Measurements from ENCODE around the gene ROBO1.

Gene ROBO1

DNA sequence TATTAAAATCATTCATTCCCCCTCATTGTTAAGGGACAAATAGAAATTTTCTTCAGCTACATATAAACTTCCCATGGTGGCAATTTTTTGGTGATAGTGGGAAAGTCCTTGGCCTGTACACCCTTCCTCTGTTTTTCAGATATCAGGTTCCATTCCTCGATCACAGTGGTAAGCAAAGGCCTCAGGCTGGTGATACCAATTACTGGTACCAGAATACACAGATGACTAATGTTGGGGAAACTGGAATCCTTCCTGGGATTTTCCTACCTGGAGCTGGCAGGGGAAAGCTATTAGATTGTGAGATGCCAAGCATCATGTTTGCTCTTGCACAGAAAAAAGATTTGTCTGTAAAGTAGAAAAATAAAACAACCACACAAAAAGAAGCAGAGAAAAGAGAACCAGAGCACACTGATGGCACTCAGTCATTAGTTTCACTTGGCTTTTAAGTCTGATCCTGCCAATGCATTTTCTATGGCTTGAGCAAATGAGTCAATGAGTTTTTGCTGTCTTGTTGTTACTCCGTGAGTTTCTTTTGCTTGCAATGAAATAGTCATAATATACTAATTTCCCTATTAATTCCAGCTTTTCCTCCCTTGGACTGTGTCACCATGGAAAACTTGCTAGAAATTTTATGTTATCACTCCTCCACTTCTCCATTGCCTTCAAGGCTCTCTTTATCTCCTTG, 795.0 kb downstream of the ROBO1 start:
- H3K4me3 ChIP-seq (ENCODE audit: low read depth, low read length) = no peak overlapping the region
- no peak for DNase-seq (ENCODE audit: low read depth)
- TF ChIP-seq, protein P1, sequence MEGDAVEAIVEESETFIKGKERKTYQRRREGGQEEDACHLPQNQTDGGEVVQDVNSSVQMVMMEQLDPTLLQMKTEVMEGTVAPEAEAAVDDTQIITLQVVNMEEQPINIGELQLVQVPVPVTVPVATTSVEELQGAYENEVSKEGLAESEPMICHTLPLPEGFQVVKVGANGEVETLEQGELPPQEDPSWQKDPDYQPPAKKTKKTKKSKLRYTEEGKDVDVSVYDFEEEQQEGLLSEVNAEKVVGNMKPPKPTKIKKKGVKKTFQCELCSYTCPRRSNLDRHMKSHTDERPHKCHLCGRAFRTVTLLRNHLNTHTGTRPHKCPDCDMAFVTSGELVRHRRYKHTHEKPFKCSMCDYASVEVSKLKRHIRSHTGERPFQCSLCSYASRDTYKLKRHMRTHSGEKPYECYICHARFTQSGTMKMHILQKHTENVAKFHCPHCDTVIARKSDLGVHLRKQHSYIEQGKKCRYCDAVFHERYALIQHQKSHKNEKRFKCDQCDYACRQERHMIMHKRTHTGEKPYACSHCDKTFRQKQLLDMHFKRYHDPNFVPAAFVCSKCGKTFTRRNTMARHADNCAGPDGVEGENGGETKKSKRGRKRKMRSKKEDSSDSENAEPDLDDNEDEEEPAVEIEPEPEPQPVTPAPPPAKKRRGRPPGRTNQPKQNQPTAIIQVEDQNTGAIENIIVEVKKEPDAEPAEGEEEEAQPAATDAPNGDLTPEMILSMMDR (IDR thresholded peaks at IDR 0.05; ENCODE audit: low read depth, low read length, missing control alignments) = no peak

DNA sequence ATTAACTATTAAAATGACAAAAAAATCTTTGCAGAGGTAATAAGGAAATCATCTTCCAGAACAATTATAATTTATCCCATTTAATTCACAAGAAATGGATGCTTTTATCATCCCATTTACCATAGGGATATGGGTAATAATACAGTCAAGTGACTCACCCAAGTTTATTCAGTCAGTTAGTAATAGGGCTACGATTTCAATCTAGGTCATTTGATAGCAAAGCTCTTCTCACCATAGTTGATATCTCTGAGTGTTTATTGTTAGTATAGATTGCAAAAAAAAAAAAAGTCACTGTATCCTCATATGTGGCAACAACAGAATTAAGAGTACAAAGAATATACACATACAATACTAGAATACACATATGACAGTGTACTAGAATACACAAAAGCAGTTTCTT, 797.1 kb downstream of the ROBO1 start:
- TF ChIP-seq, protein P1 (IDR thresholded peaks at IDR 0.05; ENCODE audit: low read depth, low read length, missing control alignments) = no peak
- DNase-seq (ENCODE audit: low read depth) = no peak
- H3K4me3 ChIP-seq (ENCODE audit: low read depth, low read length) = no peak overlapping the region

DNA sequence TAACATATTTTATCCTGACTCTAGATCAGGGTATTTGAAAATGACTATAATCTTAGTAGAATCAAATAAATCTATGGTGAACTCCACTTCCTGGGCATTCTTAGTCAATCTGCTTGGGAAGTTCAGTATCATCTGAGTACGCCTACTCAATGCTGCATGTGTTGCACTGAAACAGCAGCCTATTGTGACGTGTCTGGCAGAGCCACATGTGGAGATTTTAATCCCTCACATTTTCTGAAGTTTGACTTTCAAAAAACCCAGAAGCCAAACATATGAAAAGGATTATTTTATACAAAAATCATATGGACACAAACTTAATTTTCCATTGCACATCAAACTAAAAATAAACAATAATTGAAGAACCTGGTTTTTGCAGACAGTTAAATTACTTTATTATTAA, 798.3 kb downstream of the ROBO1 start:
- no peak for DNase-seq (ENCODE audit: low read depth)
- TF ChIP-seq, protein P1 (IDR thresholded peaks at IDR 0.05; ENCODE audit: low read depth, low read length, missing control alignments) = no peak
- H3K4me3 ChIP-seq (ENCODE audit: low read depth, low read length) = no peak overlapping the region

DNA sequence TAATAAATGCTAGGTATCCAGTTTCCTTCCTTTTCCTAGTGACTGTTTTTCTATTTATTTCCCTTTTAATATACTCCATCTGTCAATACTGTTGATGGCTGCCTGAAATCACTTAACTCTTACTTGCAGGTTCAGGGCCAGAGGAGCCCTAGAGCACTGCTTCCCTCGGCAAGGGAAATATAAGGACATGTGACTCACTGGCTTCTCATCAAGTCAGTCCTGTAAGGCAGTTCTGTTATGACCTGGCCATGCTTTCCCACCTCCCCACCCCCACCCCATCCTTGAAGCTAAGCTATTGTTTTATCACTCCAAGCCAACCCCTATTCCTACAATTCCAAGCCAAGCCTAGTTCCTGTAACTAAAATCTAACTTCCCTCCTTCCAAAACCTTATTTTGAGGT, 800.7 kb downstream of the ROBO1 start:
- TF ChIP-seq, protein P1 (IDR thresholded peaks at IDR 0.05; ENCODE audit: low read depth, low read length, missing control alignments) = no peak
- no peak overlapping the region for H3K4me3 ChIP-seq (ENCODE audit: low read depth, low read length)
- DNase-seq (ENCODE audit: low read depth) = no peak

DNA sequence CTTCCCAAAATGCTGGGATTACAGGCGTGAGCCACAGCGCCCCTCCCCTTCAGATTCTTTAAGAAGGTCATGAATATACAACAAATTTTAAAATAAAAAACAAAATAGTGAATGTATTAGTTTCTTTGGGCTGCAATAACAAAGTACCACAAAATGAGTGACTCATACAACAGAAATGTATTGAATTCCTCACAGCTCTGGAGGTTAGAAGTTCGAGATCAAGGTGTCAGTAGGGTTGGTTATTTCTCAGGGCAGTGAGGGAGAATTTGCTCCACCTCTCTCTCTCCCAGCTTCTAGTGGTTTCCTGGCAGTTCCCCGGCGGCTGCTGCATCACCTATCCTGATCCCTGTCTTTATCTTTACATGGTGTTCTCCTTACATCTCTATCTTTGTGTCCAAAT, 804.0 kb downstream of the ROBO1 start:
- H3K4me3 ChIP-seq (ENCODE audit: low read depth, low read length) = no peak overlapping the region

DNA sequence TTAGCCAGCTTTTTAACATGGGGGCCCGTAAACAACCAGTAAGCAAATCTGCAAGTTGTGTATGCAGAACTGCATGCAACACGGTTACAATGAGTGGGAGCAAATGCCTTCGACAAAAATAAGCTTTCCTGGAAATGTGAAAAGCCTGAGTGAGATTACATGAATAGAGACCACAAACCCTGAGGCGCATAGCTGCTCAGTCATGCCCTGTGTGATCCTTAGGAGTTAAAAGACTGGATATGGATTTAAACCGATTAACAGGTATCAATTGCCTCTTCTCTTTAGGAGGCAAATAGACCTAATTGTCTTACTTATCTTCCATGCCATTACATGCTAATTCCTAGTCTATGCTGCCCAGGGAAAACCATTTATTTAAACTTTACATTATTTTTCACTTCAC, 810.3 kb downstream of the ROBO1 start:
- DNase-seq (ENCODE audit: low read depth) = no peak
- TF ChIP-seq, protein P1 (IDR thresholded peaks at IDR 0.05; ENCODE audit: low read depth, low read length, missing control alignments) = no peak
- H3K4me3 ChIP-seq (ENCODE audit: low read depth, low read length) = no peak overlapping the region

More for the DNA sequence above, 804.0 kb downstream of the ROBO1 start:
- no peak for DNase-seq (ENCODE audit: low read depth)
- TF ChIP-seq, protein P1 (IDR thresholded peaks at IDR 0.05; ENCODE audit: low read depth, low read length, missing control alignments) = no peak

DNA sequence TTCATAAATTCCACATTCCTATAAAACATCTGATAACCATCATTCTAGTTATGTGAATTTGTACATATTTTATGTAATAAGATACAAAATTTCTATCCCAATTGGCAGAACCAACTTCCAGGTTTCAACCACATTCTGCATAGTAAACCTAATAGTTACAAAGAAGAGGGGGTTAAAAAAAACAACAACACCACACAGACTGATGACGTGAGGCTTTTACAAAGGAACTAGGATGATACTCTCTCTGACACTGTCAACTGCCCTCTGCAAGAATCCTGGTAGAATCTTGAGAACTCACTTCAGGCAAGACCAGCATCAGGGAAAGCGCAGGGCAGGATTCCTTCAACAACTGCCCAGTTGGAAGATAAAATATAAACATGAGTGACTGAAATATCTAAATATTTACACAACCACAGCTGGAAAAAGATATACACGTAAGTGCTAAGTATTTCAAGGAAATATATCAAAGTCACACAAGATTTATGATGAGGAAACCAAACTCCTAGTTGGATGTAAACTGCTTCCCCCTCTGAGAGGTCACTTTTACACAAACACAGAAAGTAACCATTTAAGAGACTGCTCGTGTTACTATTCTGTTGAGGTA, 816.4 kb downstream of the ROBO1 start:
- no peak overlapping the region for H3K4me3 ChIP-seq (ENCODE audit: low read depth, low read length)
- no peak for DNase-seq (ENCODE audit: low read depth)
- TF ChIP-seq, protein P1 (IDR thresholded peaks at IDR 0.05; ENCODE audit: low read depth, low read length, missing control alignments) = no peak
